Liver (tissue), 9 donors: ENCODE data around the gene TCAP. TPM values are rescaled to one million over a fixed set of nuclear protein-coding genes. Genes with fewer than 3 reads are reported as not detected.

ENCODE experiments used
- DNase-seq: peaks from one replicate; pipeline ENCODE4 v3.0.0-alpha.2; 2017; ENCODE audit warnings: low spot score
- H3K27ac ChIP-seq, 2 donors: one replicate each; pipeline ENCODE4 v1.7.0; 2013; ENCODE audit warnings: inconsistent platforms in 2 of 2, low read length in 2 of 2, control low read depth in 1 of 2, low read depth in 1 of 2, mild to moderate bottlenecking in 1 of 2
- H3K27me3 ChIP-seq, 4 donors: one replicate each; pipeline versions ENCODE4 v1.6.1 to v1.7.0; 2013; ENCODE audit warnings: low read length in 3 of 4, inconsistent platforms in 1 of 4, mild to moderate bottlenecking in 1 of 4, moderate library complexity in 1 of 4; ENCODE audit not compliant: control insufficient read depth in 4 of 4, insufficient read depth in 4 of 4
- H3K36me3 ChIP-seq, 4 donors: one replicate each; pipeline versions ENCODE4 v1.6.1 to v1.7.0; 2013; ENCODE audit warnings: low read length in 3 of 4, mild to moderate bottlenecking in 3 of 4, low read depth in 1 of 4, moderate library complexity in 1 of 4; ENCODE audit not compliant: control insufficient read depth in 4 of 4, insufficient read depth in 3 of 4
- H3K4me1 ChIP-seq, 4 donors: one replicate each; pipeline versions ENCODE4 v1.6.1 to v1.7.0; 2013; ENCODE audit warnings: low read length in 3 of 4, mild to moderate bottlenecking in 3 of 4, moderate library complexity in 1 of 4; ENCODE audit not compliant: control insufficient read depth in 4 of 4, insufficient read depth in 4 of 4
- H3K4me3 ChIP-seq, 3 donors: one replicate each; pipeline versions ENCODE4 v1.6.1 to v1.7.0; 2013; ENCODE audit warnings: low read length in 3 of 3, control low read depth in 1 of 3, low read depth in 1 of 3, mild to moderate bottlenecking in 1 of 3
- H3K9ac ChIP-seq, 2 donors: one replicate each; pipeline ENCODE4 v1.7.0; 2013; ENCODE audit warnings: low read length in 2 of 2, mild to moderate bottlenecking in 2 of 2, moderate library complexity in 2 of 2, control low read depth in 1 of 2, low read depth in 1 of 2
- H3K9me3 ChIP-seq, 4 donors: one replicate each; pipeline versions ENCODE4 v1.6.1 to v1.7.0; 2013; ENCODE audit warnings: low read length in 3 of 4; ENCODE audit not compliant: control insufficient read depth in 4 of 4
- ATF3 ChIP-seq: IDR thresholded peaks from 2 replicates; pipeline ENCODE4 v1.6.1; 2016; ENCODE audit warnings: antibody characterized with exemption
- EGR1 ChIP-seq, 2 donors: IDR thresholded peaks; 2 replicates each; pipeline ENCODE4 v1.6.1; 2016 to 2018; ENCODE audit warnings: antibody characterized with exemption in 2 of 2, low read depth in 2 of 2
- FOXA2 ChIP-seq: IDR thresholded peaks from 2 replicates; pipeline ENCODE4 v1.6.1; 2016; ENCODE audit warnings: antibody characterized with exemption
- GABPA ChIP-seq, 2 donors: IDR thresholded peaks in 1 of 2; conservative IDR thresholded peaks in 1 of 2; 2 replicates each; pipeline ENCODE4 v1.6.1; 2016; ENCODE audit warnings: antibody characterized with exemption in 2 of 2, mild to moderate bottlenecking in 1 of 2, moderate library complexity in 1 of 2
- JUND ChIP-seq, 2 donors: IDR thresholded peaks; 2 replicates each; pipeline ENCODE4 v1.6.1; 2016; ENCODE audit warnings: antibody characterized with exemption in 2 of 2
- MAX ChIP-seq: IDR thresholded peaks from 2 replicates; pipeline ENCODE4 v1.6.1; 2016; ENCODE audit warnings: antibody characterized with exemption
- NR2F2 ChIP-seq: IDR thresholded peaks from 2 replicates; pipeline ENCODE4 v1.6.1; 2016; ENCODE audit warnings: antibody characterized with exemption
- RAD21 ChIP-seq, 2 donors: IDR thresholded peaks; 2 replicates each; pipeline ENCODE4 v1.6.1; 2016; ENCODE audit warnings: antibody characterized with exemption in 2 of 2, mild to moderate bottlenecking in 2 of 2
- REST ChIP-seq: IDR thresholded peaks from 2 replicates; pipeline ENCODE4 v1.6.1; 2016; ENCODE audit warnings: antibody characterized with exemption, mild to moderate bottlenecking
- RXRA ChIP-seq, 2 donors: IDR thresholded peaks; 2 replicates each; pipeline ENCODE4 v1.6.1; 2017 to 2018; ENCODE audit warnings: antibody characterized with exemption in 2 of 2, mild to moderate bottlenecking in 1 of 2
- SP1 ChIP-seq: IDR thresholded peaks from 2 replicates; pipeline ENCODE4 v1.6.1; 2018; ENCODE audit warnings: antibody characterized with exemption, mild to moderate bottlenecking
- TAF1 ChIP-seq: conservative IDR thresholded peaks from 2 replicates; pipeline ENCODE4 v1.6.1; 2016; ENCODE audit warnings: antibody characterized with exemption, mild to moderate bottlenecking
- YY1 ChIP-seq: IDR thresholded peaks from 2 replicates; pipeline ENCODE4 v1.6.1; 2016; ENCODE audit warnings: antibody characterized with exemption, mild to moderate bottlenecking
- WGBS: extraction: QIAGEN DNeasy Blood & Tissue Kit; methylation state at CpG from one replicate; pipeline ENCODE4 v1.1.7; 2013; 5-methylcytosine and 5-hydroxymethylcytosine counted together
- polyA plus RNA-seq, 2 donors: library from polyadenylated mRNA; stranded (reverse) in 1 of 2; unstranded in 1 of 2; fragments of 200-250 nt in 1 of 2; fragments of >200 nt in 1 of 2; fragmentation: Nextera tagmentation in 1 of 2; extraction: Ambion mirVana in 1 of 2; gene quantifications; one replicate each; pipeline versions ENCODE4 v1.2.1 to v1.2.3, GENCODE V29; 2013 to 2015
- total RNA-seq, 2 donors: library from RNA; depleted of rRNA; stranded (reverse); fragments of >200 nt; gene quantifications; one replicate each; pipeline ENCODE4 v1.2.3, GENCODE V29; 2014
- donor health status: healthy.
- donor health status: healthy.
- donor health status: healthy.
- donor health status: healthy.
- donor health status: healthy.

Gene TCAP
- total and polyA plus RNA-seq, 4 donors = 0.14 to 0.67 (median 0.22) TPM; not detected in 1

- 87% methylated on average over 8 of the region's 8 CpGs for WGBS
- Histone ChIP-seq H3K9ac (no peak overlapping the region), H3K27me3 (no peaks in the 10 kb centered on the region), H3K4me3 (no peak overlapping the region), H3K9me3 (no peaks in the 10 kb centered on the region), H3K4me1 (peaks cover 17 to 65% (median 57%) of the 10 kb centered on the region in 4 donors), H3K27ac (no peak overlapping the region), H3K36me3 (peaks cover 0 to 16% (median 4%) of the 10 kb centered on the region in 4 donors)
- TF ChIP-seq NR2F2 (no peak), EGR1 (IDR thresholded peaks at IDR 0.05; ENCODE audit: low read depth in 2 of 2) (no peak), FOXA2 (no peak), REST (no peak), ATF3 (no peak), TAF1 (no peak), YY1 (no peak)
- DNase-seq = no peak
These were observed 3.2 kb upstream of the TCAP start for GRCh38 chr17:39661744-39662541.

GRCh38 chr17:39662551-39663339 is 2.4 kb upstream of the TCAP start:
- Histone ChIP-seq H3K27me3 (no peaks in the 10 kb centered on the region), H3K4me1 (peaks cover 25 to 71% (median 62%) of the 10 kb centered on the region in 4 donors), H3K4me3 (no peak overlapping the region), H3K9me3 (no peaks in the 10 kb centered on the region), H3K36me3 (peaks cover 0 to 16% (median 4%) of the 10 kb centered on the region in 4 donors), H3K9ac (no peak overlapping the region), H3K27ac (no peak overlapping the region)
- no peak for DNase-seq
- whole genome bisulfite sequencing = 86% methylated on average over 22 of the region's 22 CpGs
- no peak for TF ChIP-seq SP1

- H3K9ac ChIP-seq = no peak overlapping the region
- 55% methylated on average over 4 of the region's 4 CpGs for WGBS
- no peak overlapping the region for H3K4me3 ChIP-seq
- no peaks in the 10 kb centered on the region for H3K27me3 ChIP-seq
- H3K27ac ChIP-seq = no peak overlapping the region
- TF ChIP-seq YY1 = no peak
- TF ChIP-seq RAD21 (IDR thresholded peaks at IDR 0.05) = no peak
- no peak for TF ChIP-seq RXRA (IDR thresholded peaks at IDR 0.05)
- no peak for TF ChIP-seq REST
- no peak for TF ChIP-seq JUND (IDR thresholded peaks at IDR 0.05)
- TF ChIP-seq GABPA (IDR thresholded peaks at IDR 0.05 in 1 of 2, conservative IDR thresholded peaks at IDR 0.05 in 1 of 2) = no peak
- no peak for TF ChIP-seq MAX
- no peak for TF ChIP-seq TAF1
- peaks cover 29 to 74% (median 64%) of the 10 kb centered on the region in 4 donors for H3K4me1 ChIP-seq
- H3K9me3 ChIP-seq = no peaks in the 10 kb centered on the region
- DNase-seq = no peak
- peaks cover 0 to 15% (median 2%) of the 10 kb centered on the region in 4 donors for H3K36me3 ChIP-seq
These were observed 1.8 kb upstream of the TCAP start for GRCh38 chr17:39663340-39663687.
